Lung (tissue), 12 donors: ENCODE measurements around the gene ADAD1. TPM values are rescaled to one million over a fixed set of nuclear protein-coding genes. Genes with fewer than 3 reads are reported as not detected.
"Not testable (repeated sequence)": the region's sequence is repeated elsewhere in the genome, so short reads cannot be mapped to it uniquely, and the experiment has no call there.

ENCODE experiments used
- ATAC-seq: fragments of 200-7000 bp; cut with Tn5 transposase; one replicate; pipeline ENCODE4 v1.9.1; 2020; ENCODE audit warnings: moderate number of reproducible peaks; ENCODE audit not compliant: insufficient read depth, low FRiP score
- DNase-seq, 3 donors: peaks; one replicate each; pipeline ENCODE4 v3.0.0-alpha.2; 2013 to 2017
- H3K27ac ChIP-seq, 2 donors: one replicate each; pipeline ENCODE4 v1.5.1; 2013; ENCODE audit warnings: mild to moderate bottlenecking in 2 of 2, moderate library complexity in 2 of 2, control low read depth in 1 of 2, inconsistent platforms in 1 of 2, low read depth in 1 of 2, low read length in 1 of 2
- H3K27me3 ChIP-seq, 3 donors: one replicate each; pipeline ENCODE4 v1.5.1; 2013; ENCODE audit warnings: low read length in 2 of 3; ENCODE audit not compliant: control insufficient read depth in 3 of 3, insufficient read depth in 3 of 3
- H3K36me3 ChIP-seq, 4 donors: one replicate each; pipeline ENCODE4 v1.5.1; 2013; ENCODE audit warnings: low read length in 4 of 4, mild to moderate bottlenecking in 1 of 4, moderate library complexity in 1 of 4; ENCODE audit not compliant: control insufficient read depth in 4 of 4, insufficient read depth in 4 of 4
- H3K4me1 ChIP-seq, 5 donors: one replicate each; pipeline ENCODE4 v1.5.1; 2013; ENCODE audit warnings: low read length in 5 of 5, mild to moderate bottlenecking in 2 of 5, moderate library complexity in 1 of 5; ENCODE audit not compliant: control insufficient read depth in 5 of 5, insufficient read depth in 5 of 5
- H3K4me3 ChIP-seq: one replicate; pipeline ENCODE4 v1.5.1; 2013; ENCODE audit warnings: mild to moderate bottlenecking, control low read depth, moderate library complexity
- H3K9ac ChIP-seq, 2 donors: one replicate each; pipeline ENCODE4 v1.5.1; 2013; ENCODE audit warnings: low read length in 2 of 2, control low read depth in 1 of 2; ENCODE audit not compliant: insufficient read depth in 1 of 2
- H3K9me3 ChIP-seq, 4 donors: one replicate each; pipeline ENCODE4 v1.5.1; 2013; ENCODE audit warnings: low read length in 3 of 4, mild to moderate bottlenecking in 1 of 4, moderate library complexity in 1 of 4; ENCODE audit not compliant: control insufficient read depth in 4 of 4, insufficient read depth in 3 of 4
- CTCF ChIP-seq: IDR thresholded peaks from 2 replicates; pipeline ENCODE4 v1.5.1; 2012; ENCODE audit warnings: mild to moderate bottlenecking; ENCODE audit errors: control extremely low read depth, extremely low read depth
- WGBS, 2 donors: extraction: QIAGEN DNeasy Blood & Tissue Kit; methylation state at CpG; one replicate each; pipeline ENCODE4 v1.1.7; 2013; 5-methylcytosine and 5-hydroxymethylcytosine counted together
- polyA plus RNA-seq, 2 donors: library from polyadenylated mRNA; stranded (reverse); fragments of 200-250 nt; gene quantifications; one replicate each; pipeline ENCODE4 v1.2.1, GENCODE V29; 2013
- total RNA-seq, 2 donors: library from RNA; depleted of rRNA in 1 of 2; stranded (reverse); fragments of >200 nt in 1 of 2; gene quantifications; one replicate each; pipeline ENCODE4 v1.2.1, GENCODE V29; 2014 to 2021
- donor health status: control.
- donor health status: control.
- donor health status: Bipolar disorder and iron deficiency.
- donor health status: healthy.
- donor health status: DM: yes; HTN: yes; CAD: no.

ADAD1 gene
- total and polyA plus RNA-seq, 4 donors, result not detected

- Histone ChIP-seq H3K9ac (no peak overlapping the region), H3K4me1 (no peaks in the 10 kb centered on the region), H3K9me3 (peaks cover 0 to 6% (median 2%) of the 10 kb centered on the region in 4 donors), H3K36me3 (peaks cover 4 to 39% (median 15%) of the 10 kb centered on the region in 4 donors), H3K27ac (no peak overlapping the region), H3K27me3 (no peaks in the 10 kb centered on the region), H3K4me3 (no peak overlapping the region)
- 93 to 97% methylated on average over 3 of the region's 3 CpGs for WGBS, 2 donors
- no peak for TF ChIP-seq CTCF
- ATAC-seq (no peak), DNase-seq (no peak)
Measured at GRCh38 chr4:122360754-122361153, 18.1 kb upstream of the ADAD1 start.

- no peaks in the 10 kb centered on the region for H3K4me1 ChIP-seq
- no peak for ATAC-seq
- WGBS, 2 donors, result 88 to 91% methylated on average over 18 of the region's 18 CpGs
- no peak overlapping the region for H3K4me3 ChIP-seq
- H3K36me3 ChIP-seq, result peaks cover 0 to 19% (median 7%) of the 10 kb centered on the region in 4 donors
- TF ChIP-seq CTCF, result no peak
- no peaks in the 10 kb centered on the region for H3K27me3 ChIP-seq
- no peak for DNase-seq
- no peak overlapping the region for H3K27ac ChIP-seq
- peaks cover 0 to 9% (median 2%) of the 10 kb centered on the region in 4 donors for H3K9me3 ChIP-seq
- H3K9ac ChIP-seq, result no peak overlapping the region
Measured at GRCh38 chr4:122364700-122365404, 14.0 kb upstream of the ADAD1 start.

GRCh38 chr4:122368786-122369185 lies 10.0 kb upstream of the ADAD1 start:
- not testable (repeated sequence) for H3K27me3 ChIP-seq, H3K27ac ChIP-seq, H3K9ac ChIP-seq, H3K9me3 ChIP-seq, H3K4me1 ChIP-seq, DNase-seq, H3K4me3 ChIP-seq, H3K36me3 ChIP-seq, ATAC-seq
- WGBS, 2 donors, result 86 to 97% methylated on average over 3 of the region's 3 CpGs

- no peaks in the 10 kb centered on the region for H3K4me1 ChIP-seq
- no peak overlapping the region for H3K9ac ChIP-seq
- H3K4me3 ChIP-seq, result no peak overlapping the region
- TF ChIP-seq CTCF, result no peak
- ATAC-seq (no peak), DNase-seq (no peak)
- WGBS, 2 donors, result 86 to 90% methylated on average over 1 of the region's 1 CpG
- peaks cover 0 to 5% (median 0%) of the 10 kb centered on the region in 4 donors for H3K9me3 ChIP-seq
- no peaks in the 10 kb centered on the region for H3K27me3 ChIP-seq
- H3K27ac ChIP-seq, result no peak overlapping the region
- no peaks in the 10 kb centered on the region for H3K36me3 ChIP-seq
Measured at GRCh38 chr4:122377352-122377751, 1.5 kb upstream of the ADAD1 start.
